Right atrium auricular region (tissue), 2 donors: ENCODE measurements around the gene PCSK5. TPM values are rescaled to one million over a fixed set of nuclear protein-coding genes. Genes with fewer than 3 reads are reported as not detected.
A peak's percentile ranks its signal among the peaks of the same experiment; 100 is the strongest.

Experiments used
- DNase-seq: peaks from one replicate; pipeline ENCODE4 v3.0.0-alpha.2; 2019; ENCODE audit warnings: low spot score
- H3K27ac ChIP-seq, 2 donors: fragments of 200-600 bp; sonication (generic); 1 replicate in 1 of 2; 2 replicates in 1 of 2; pipeline ENCODE4 v1.5.1; 2016 to 2019
- H3K27me3 ChIP-seq, 2 donors: fragments of 200-600 bp; sonication (generic); one replicate each; pipeline versions ENCODE4 v1.5.1 to v1.6.0; 2017 to 2019
- H3K36me3 ChIP-seq: fragments of 200-600 bp; sonication (generic); one replicate; pipeline ENCODE4 v1.5.1; 2016
- H3K4me1 ChIP-seq, 2 donors: fragments of 200-600 bp; sonication (generic); one replicate each; pipeline versions ENCODE4 v1.5.1 to v1.6.0; 2017 to 2019
- H3K4me3 ChIP-seq, 2 donors: fragments of 200-600 bp; sonication (generic); 1 replicate in 1 of 2; 2 replicates in 1 of 2; pipeline ENCODE4 v1.5.1; 2017 to 2019; ENCODE audit warnings: mild to moderate bottlenecking in 1 of 2, moderate library complexity in 1 of 2
- H3K9me3 ChIP-seq, 2 donors: fragments of 200-600 bp; sonication (generic); one replicate each; pipeline ENCODE4 v1.5.1; 2019
- CTCF ChIP-seq, 2 donors: fragments of 200-600 bp; sonication (generic); IDR thresholded peaks; one replicate each; pipeline ENCODE4 v1.5.1; 2019; ENCODE audit warnings: antibody characterized with exemption in 2 of 2
- total RNA-seq, 2 donors: library from RNA; depleted of rRNA; stranded (reverse); fragments of >200 nt; gene quantifications; one replicate each; pipeline ENCODE4 v1.1.0, GENCODE V29; 2016

PCSK5 gene
- total RNA-seq, 2 donors from 2014 or later: 5.3 to 6.5 TPM

DNA sequence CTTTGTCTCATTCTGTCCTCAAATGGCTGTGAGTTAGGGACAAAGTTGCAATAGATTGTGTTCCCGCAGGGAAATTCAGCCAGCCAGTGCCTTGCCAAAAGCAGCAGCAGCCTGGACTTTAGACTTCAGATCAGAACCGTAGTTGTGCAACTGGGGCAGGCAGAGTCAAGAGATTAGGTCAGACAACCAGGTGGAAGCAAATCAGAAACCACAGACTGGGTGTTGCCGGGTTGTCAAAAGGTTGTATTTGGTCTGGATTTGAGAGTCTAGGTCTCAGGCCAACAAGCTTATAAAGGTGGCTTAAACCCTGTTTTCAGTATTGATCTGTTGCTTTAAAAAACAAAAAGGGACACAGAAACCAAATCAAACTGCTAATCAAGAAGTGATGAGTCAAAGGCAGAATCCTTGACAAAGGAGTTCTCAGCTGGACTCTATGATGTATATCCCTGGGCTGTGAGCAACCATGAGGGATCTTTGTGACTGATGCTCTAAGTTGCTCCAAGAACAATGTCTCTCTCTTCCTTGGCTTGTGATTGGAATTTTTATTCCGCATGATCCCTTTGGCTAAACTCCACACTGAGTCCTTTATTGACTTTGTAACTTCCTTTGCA is 482.8 kb downstream of the PCSK5 start:
- peak; percentile 79 for DNase-seq
- Histone ChIP-seq H3K27ac (peak overlapping the region in 1 of 2 donors; percentile 58), H3K36me3 (no peaks in the 10 kb centered on the region), H3K4me1 (peaks cover 0 to 27% of the 10 kb centered on the region in 2 donors), H3K4me3 (no peak overlapping the region), H3K27me3 (no peaks in the 10 kb centered on the region), H3K9me3 (no peaks in the 10 kb centered on the region)
- TF ChIP-seq CTCF (IDR thresholded peaks at IDR 0.05): no peak

DNA sequence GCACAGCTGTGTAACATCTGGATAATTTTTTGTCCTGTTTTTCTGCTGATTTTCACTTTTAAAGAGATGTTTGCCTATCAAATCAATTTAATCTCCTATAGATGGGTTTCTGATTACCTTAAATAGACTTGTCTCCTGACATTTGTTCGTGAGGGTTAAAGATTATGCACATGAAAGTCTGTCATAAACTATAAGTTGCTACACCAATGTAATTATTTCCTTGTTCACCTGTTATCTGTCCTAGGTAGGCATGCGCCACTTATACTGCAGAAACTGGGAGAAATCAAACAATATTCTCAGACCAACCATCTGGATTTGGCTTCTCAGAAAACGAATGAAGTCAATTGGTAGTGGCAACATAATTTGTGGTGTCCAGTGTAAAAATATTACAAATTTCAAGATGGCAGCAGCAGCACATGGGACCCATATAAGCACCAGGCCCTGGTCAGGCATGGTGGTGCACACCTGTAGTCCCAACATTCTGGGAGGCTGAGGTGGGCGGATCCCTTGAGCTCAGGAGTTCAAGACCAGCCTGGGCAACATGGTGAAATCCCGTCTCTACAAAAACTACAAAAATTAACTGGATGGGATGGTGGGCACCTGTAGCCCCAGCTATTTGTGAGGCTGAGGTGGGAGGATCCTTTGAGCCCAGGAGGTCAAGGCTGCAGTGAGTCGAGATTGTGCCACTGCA is 483.5 kb downstream of the PCSK5 start:
- no peaks in the 10 kb centered on the region for H3K36me3 ChIP-seq
- DNase-seq: no peak
- no peaks in the 10 kb centered on the region for H3K27me3 ChIP-seq
- H3K9me3 ChIP-seq: no peaks in the 10 kb centered on the region
- TF ChIP-seq CTCF (IDR thresholded peaks at IDR 0.05): no peak
- peaks cover 0 to 27% of the 10 kb centered on the region in 2 donors for H3K4me1 ChIP-seq
- no peak overlapping the region for H3K4me3 ChIP-seq
- peak overlapping the region in 1 of 2 donors; percentile 58 for H3K27ac ChIP-seq

GRCh38 chr9:76374783-76375559 is 484.5 kb downstream of the PCSK5 start:
- Histone ChIP-seq H3K4me1 (peaks cover 0 to 27% of the 10 kb centered on the region in 2 donors), H3K4me3 (no peak overlapping the region), H3K27ac (peak overlapping the region in 1 of 2 donors; percentile 35), H3K9me3 (no peaks in the 10 kb centered on the region), H3K27me3 (no peaks in the 10 kb centered on the region), H3K36me3 (no peaks in the 10 kb centered on the region)
- DNase-seq: peak; percentile 84
- TF ChIP-seq CTCF (IDR thresholded peaks at IDR 0.05): no peak

DNA sequence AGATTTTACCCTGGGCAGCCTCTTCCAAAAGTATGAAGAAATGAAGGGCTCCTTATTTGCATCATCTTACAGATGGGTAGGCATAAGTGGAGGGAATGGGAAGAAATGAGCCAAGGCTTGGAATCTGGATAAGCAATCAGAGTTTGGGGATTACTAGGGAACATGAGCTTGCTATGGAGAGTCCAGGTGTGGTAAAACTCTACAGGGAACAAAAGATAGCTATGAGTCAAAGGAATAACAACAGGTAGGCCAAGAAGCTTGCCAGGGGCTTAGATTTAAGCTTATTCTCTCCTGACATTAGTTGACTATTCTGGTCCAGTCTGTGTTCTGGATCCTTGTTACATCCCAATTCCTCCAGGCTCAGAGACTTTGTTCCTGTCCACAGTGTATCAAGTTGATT is 487.3 kb downstream of the PCSK5 start:
- H3K4me1 ChIP-seq: peaks cover 0 to 17% of the 10 kb centered on the region in 2 donors
- no peak overlapping the region for H3K27ac ChIP-seq

More for the DNA sequence above, 487.3 kb downstream of the PCSK5 start:
- Histone ChIP-seq H3K9me3 (no peaks in the 10 kb centered on the region), H3K4me3 (no peak overlapping the region), H3K36me3 (no peaks in the 10 kb centered on the region), H3K27me3 (no peaks in the 10 kb centered on the region)
- TF ChIP-seq CTCF (IDR thresholded peaks at IDR 0.05): no peak
- no peak for DNase-seq
